Measurements from ENCODE around the gene LCE7A. TPM values are rescaled to one million over a fixed set of nuclear protein-coding genes. Genes with fewer than 3 reads are reported as not detected.

LCE7A gene
- total RNA-seq, 3 donors from 2014 or later (not counting 1 experiment from before 2014, with no cell fraction given): not detected

- DNase-seq (no peak), ATAC-seq (no peak)
- Histone ChIP-seq H3K4me1 (ENCODE audit: control insufficient read depth, insufficient read depth, low read length) (no peaks in the 10 kb centered on the region), H3K27ac (ENCODE audit: low read length) (no peak overlapping the region), H3K36me3 (ENCODE audit: control insufficient read depth, insufficient read depth, low read length) (no peaks in the 10 kb centered on the region), H3K4me3 (ENCODE audit: low read length) (no peak overlapping the region), H3K27me3 (ENCODE audit: control insufficient read depth, insufficient read depth, low read length) (peaks cover 4% of the 10 kb centered on the region), H3K9me3 (ENCODE audit: control insufficient read depth, insufficient read depth, low read length) (no peaks in the 10 kb centered on the region)
- no peaks in the 10 kb centered on the region for H3K4me1 Mint-ChIP-seq
- WGBS (ENCODE audit: insufficient coverage): 75% methylated on average over 2 of the region's 2 CpGs
- TF ChIP-seq, protein P1, sequence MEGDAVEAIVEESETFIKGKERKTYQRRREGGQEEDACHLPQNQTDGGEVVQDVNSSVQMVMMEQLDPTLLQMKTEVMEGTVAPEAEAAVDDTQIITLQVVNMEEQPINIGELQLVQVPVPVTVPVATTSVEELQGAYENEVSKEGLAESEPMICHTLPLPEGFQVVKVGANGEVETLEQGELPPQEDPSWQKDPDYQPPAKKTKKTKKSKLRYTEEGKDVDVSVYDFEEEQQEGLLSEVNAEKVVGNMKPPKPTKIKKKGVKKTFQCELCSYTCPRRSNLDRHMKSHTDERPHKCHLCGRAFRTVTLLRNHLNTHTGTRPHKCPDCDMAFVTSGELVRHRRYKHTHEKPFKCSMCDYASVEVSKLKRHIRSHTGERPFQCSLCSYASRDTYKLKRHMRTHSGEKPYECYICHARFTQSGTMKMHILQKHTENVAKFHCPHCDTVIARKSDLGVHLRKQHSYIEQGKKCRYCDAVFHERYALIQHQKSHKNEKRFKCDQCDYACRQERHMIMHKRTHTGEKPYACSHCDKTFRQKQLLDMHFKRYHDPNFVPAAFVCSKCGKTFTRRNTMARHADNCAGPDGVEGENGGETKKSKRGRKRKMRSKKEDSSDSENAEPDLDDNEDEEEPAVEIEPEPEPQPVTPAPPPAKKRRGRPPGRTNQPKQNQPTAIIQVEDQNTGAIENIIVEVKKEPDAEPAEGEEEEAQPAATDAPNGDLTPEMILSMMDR (IDR thresholded peaks at IDR 0.05): no peak
- H3K27ac Mint-ChIP-seq: no peak overlapping the region
- H3K27me3 Mint-ChIP-seq (ENCODE audit: low read depth in 2 of 2): peaks cover 18 to 27% of the 10 kb centered on the region in 2 donors
- H3K36me3 Mint-ChIP-seq: no peaks in the 10 kb centered on the region
- intact Hi-C loops (cut with micrococcal nuclease): no loop called here
- H3K4me3 Mint-ChIP-seq: no peak overlapping the region
- H3K9me3 Mint-ChIP-seq: no peaks in the 10 kb centered on the region
These were observed 40.1 kb downstream of the LCE7A start for GRCh38 chr1:152899883-152900282.

DNA sequence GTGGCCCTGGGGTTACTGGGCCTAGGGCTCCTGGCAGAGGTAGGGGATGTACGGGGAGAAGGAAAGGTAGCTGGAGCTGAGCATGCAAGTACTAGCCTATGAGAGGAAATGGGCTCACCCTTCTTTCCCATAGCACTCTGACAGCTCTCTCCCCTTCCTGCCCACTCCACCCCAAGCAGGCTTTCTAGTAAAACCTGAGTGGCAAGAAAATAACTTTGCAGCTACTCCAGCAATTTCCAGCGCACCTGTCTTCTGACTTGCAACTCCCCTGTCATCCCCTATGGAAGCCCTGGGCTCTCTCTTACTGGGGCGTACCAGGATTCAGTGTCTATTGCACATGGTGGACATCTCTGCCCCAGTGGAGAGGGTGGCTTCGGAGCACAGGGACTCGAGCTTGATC, 41.8 kb downstream of the LCE7A start:
- no peak for ATAC-seq
- TF ChIP-seq, protein P1 (IDR thresholded peaks at IDR 0.05): no peak
- Mint-ChIP-seq H3K27me3 (ENCODE audit: low read depth in 2 of 2) (peaks cover 16 to 24% of the 10 kb centered on the region in 2 donors), H3K36me3 (no peaks in the 10 kb centered on the region), H3K4me1 (peaks cover 5% of the 10 kb centered on the region in 2 donors), H3K27ac (no peak overlapping the region), H3K4me3 (no peak overlapping the region), H3K9me3 (no peaks in the 10 kb centered on the region)
- Histone ChIP-seq H3K9me3 (ENCODE audit: control insufficient read depth, insufficient read depth, low read length) (no peaks in the 10 kb centered on the region), H3K4me1 (ENCODE audit: control insufficient read depth, insufficient read depth, low read length) (peaks cover 5% of the 10 kb centered on the region), H3K27me3 (ENCODE audit: control insufficient read depth, insufficient read depth, low read length) (no peaks in the 10 kb centered on the region), H3K36me3 (ENCODE audit: control insufficient read depth, insufficient read depth, low read length) (no peaks in the 10 kb centered on the region), H3K27ac (ENCODE audit: low read length) (no peak overlapping the region), H3K4me3 (ENCODE audit: low read length) (no peak overlapping the region)
- 73% methylated on average over 5 of the region's 5 CpGs for WGBS (ENCODE audit: insufficient coverage)
- intact Hi-C loops (cut with micrococcal nuclease): no loop called here
- no peak for DNase-seq

DNA sequence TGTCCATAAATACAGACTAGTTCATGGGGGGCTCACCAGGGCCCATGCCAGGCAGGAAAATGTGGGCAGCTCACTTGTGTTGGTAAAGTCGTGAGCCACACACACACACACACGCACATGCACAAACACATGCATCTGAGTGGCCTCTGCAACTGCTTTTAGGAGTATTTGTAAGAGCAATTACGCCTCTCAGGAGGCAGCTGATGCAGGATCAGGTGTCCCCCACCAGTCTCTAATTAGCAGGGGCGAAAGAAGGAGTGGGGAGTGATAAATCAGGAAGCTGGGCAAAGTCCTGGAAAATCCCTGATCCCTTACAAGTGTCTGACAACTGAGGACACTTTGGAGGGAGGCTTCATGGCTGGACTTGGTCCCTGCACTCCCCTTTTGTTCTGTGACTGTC, 42.8 kb downstream of the LCE7A start:
- no peak overlapping the region for H3K27ac ChIP-seq (ENCODE audit: low read length)
- H3K36me3 ChIP-seq (ENCODE audit: control insufficient read depth, insufficient read depth, low read length): no peaks in the 10 kb centered on the region
- 83% methylated on average over 2 of the region's 4 CpGs for WGBS (ENCODE audit: insufficient coverage)
- Mint-ChIP-seq H3K9me3 (no peaks in the 10 kb centered on the region), H3K27me3 (ENCODE audit: low read depth in 2 of 2) (peaks cover 14 to 20% of the 10 kb centered on the region in 2 donors), H3K27ac (no peak overlapping the region), H3K4me1 (peaks cover 7 to 11% of the 10 kb centered on the region in 2 donors), H3K36me3 (no peaks in the 10 kb centered on the region), H3K4me3 (no peak overlapping the region)
- no peaks in the 10 kb centered on the region for H3K27me3 ChIP-seq (ENCODE audit: control insufficient read depth, insufficient read depth, low read length)
- no peak for ATAC-seq
- H3K4me3 ChIP-seq (ENCODE audit: low read length): no peak overlapping the region
- H3K9me3 ChIP-seq (ENCODE audit: control insufficient read depth, insufficient read depth, low read length): no peaks in the 10 kb centered on the region
- intact Hi-C loops (cut with micrococcal nuclease): no loop called here
- no peak for DNase-seq
- peaks cover 5% of the 10 kb centered on the region for H3K4me1 ChIP-seq (ENCODE audit: control insufficient read depth, insufficient read depth, low read length)
- TF ChIP-seq, protein P1 (IDR thresholded peaks at IDR 0.05): no peak

Data from natural killer cell (primary cell).